HEK293 (cell line): ENCODE measurements around the gene GET3.

Source experiments
- HOXA7 ChIP-seq: sonication (generic); formaldehyde crosslinking; IDR thresholded peaks from 2 replicates; pipeline ENCODE4 v1.8.1; 2022; ENCODE audit warnings: missing genetic modification reagents, borderline replicate concordance
- MEIS1 ChIP-seq: sonication (generic); formaldehyde crosslinking; IDR thresholded peaks from 2 replicates; pipeline ENCODE4 v1.8.1; 2022; ENCODE audit warnings: missing genetic modification reagents, mild to moderate bottlenecking, borderline replicate concordance
- SP2 ChIP-seq: fragments of 450-650 bp; formaldehyde crosslinking; IDR thresholded peaks from 2 replicates; pipeline ENCODE4 v1.5.1; 2016; ENCODE audit warnings: missing biosample characterization, missing genetic modification characterization
- TCF7L2 ChIP-seq: IDR thresholded peaks from 2 replicates; pipeline ENCODE4 v1.6.1; 2011; ENCODE audit warnings: low read depth, mild to moderate bottlenecking, inconsistent platforms, low read length, moderate library complexity, borderline replicate concordance
- TRIM28 ChIP-seq: IDR thresholded peaks from 2 replicates; pipeline ENCODE4 v1.6.1; 2011; ENCODE audit warnings: low read length, control low read depth, borderline replicate concordance
- YY1 ChIP-seq: fragments of 450-650 bp; formaldehyde crosslinking; IDR thresholded peaks from 2 replicates; pipeline ENCODE4 v1.5.1; 2018; ENCODE audit warnings: missing biosample characterization, missing genetic modification characterization
- ZBTB17 ChIP-seq: fragments of 450-650 bp; formaldehyde crosslinking; IDR thresholded peaks from 2 replicates; pipeline ENCODE4 v1.5.1; 2016; ENCODE audit warnings: missing biosample characterization, missing genetic modification characterization
- ZBTB26 ChIP-seq: fragments of 450-650 bp; formaldehyde crosslinking; optimal IDR thresholded peaks from 2 replicates; pipeline ENCODE3; 2016; ENCODE audit warnings: missing biosample characterization, mild to moderate bottlenecking, missing genetic modification characterization
- ZBTB44 ChIP-seq: fragments of 450-650 bp; IDR thresholded peaks from 2 replicates; pipeline ENCODE4 v1.5.1; 2018; ENCODE audit warnings: missing biosample characterization, mild to moderate bottlenecking, missing genetic modification characterization
- ZBTB7A ChIP-seq: fragments of 450-650 bp; formaldehyde crosslinking; IDR thresholded peaks from 2 replicates; pipeline ENCODE4 v1.5.1; 2016; ENCODE audit warnings: low read depth, missing biosample characterization, missing genetic modification characterization
- ZEB2 ChIP-seq: fragments of 450-650 bp; formaldehyde crosslinking; IDR thresholded peaks from 2 replicates; pipeline ENCODE4 v1.5.1; 2016; ENCODE audit warnings: missing biosample characterization, missing genetic modification characterization
- ZFHX2 ChIP-seq: fragments of 450-650 bp; formaldehyde crosslinking; conservative IDR thresholded peaks from 2 replicates; pipeline ENCODE4 v1.5.1; 2016; ENCODE audit warnings: missing biosample characterization, missing genetic modification characterization
- ZNF112 ChIP-seq: fragments of 450-650 bp; formaldehyde crosslinking; IDR thresholded peaks from 2 replicates; pipeline ENCODE4 v1.5.0; 2017; ENCODE audit warnings: missing biosample characterization, missing genetic modification characterization
- ZNF2 ChIP-seq: fragments of 450-650 bp; formaldehyde crosslinking; IDR thresholded peaks from 2 replicates; pipeline ENCODE4 v1.5.1; 2016; ENCODE audit warnings: missing biosample characterization, missing genetic modification characterization
- ZNF214 ChIP-seq: fragments of 450-650 bp; formaldehyde crosslinking; IDR thresholded peaks from 2 replicates; pipeline ENCODE4 v1.5.1; 2017; ENCODE audit warnings: missing biosample characterization, mild to moderate bottlenecking, missing genetic modification characterization, borderline replicate concordance
- ZNF350 ChIP-seq: fragments of 450-650 bp; formaldehyde crosslinking; IDR thresholded peaks from 2 replicates; pipeline ENCODE4 v1.5.0; 2017; ENCODE audit warnings: missing biosample characterization, mild to moderate bottlenecking, missing genetic modification characterization
- ZNF398 ChIP-seq: fragments of 450-650 bp; formaldehyde crosslinking; IDR thresholded peaks from 2 replicates; pipeline ENCODE4 v1.5.1; 2017; ENCODE audit warnings: missing biosample characterization, missing genetic modification characterization
- ZNF48 ChIP-seq: fragments of 450-650 bp; formaldehyde crosslinking; IDR thresholded peaks from 2 replicates; pipeline ENCODE4 v1.5.1; 2016; ENCODE audit warnings: missing biosample characterization, missing genetic modification characterization
- ZNF555 ChIP-seq: fragments of 450-650 bp; formaldehyde crosslinking; conservative IDR thresholded peaks from 2 replicates; pipeline ENCODE4 v1.5.1; 2017; ENCODE audit warnings: missing biosample characterization, mild to moderate bottlenecking, missing genetic modification characterization, inconsistent platforms
- ZNF558 ChIP-seq: fragments of 450-650 bp; formaldehyde crosslinking; IDR thresholded peaks from 2 replicates; pipeline ENCODE4 v1.5.1; 2016; ENCODE audit warnings: missing biosample characterization, missing genetic modification characterization
- ZNF645 ChIP-seq: fragments of 450-650 bp; formaldehyde crosslinking; IDR thresholded peaks from 2 replicates; pipeline ENCODE4; 2016; ENCODE audit warnings: missing biosample characterization, missing genetic modification characterization
- ZSCAN16 ChIP-seq: fragments of 450-650 bp; formaldehyde crosslinking; IDR thresholded peaks from 2 replicates; pipeline ENCODE4 v1.5.1; 2016; ENCODE audit warnings: missing biosample characterization, missing genetic modification characterization
- ZSCAN18 ChIP-seq: fragments of 450-650 bp; formaldehyde crosslinking; IDR thresholded peaks from 2 replicates; pipeline ENCODE4 v1.5.1; 2016; ENCODE audit warnings: missing biosample characterization, missing genetic modification characterization
- TF ChIP-seq, protein P1 (sequence below): fragments of 450-650 bp; formaldehyde crosslinking; IDR thresholded peaks from 2 replicates; pipeline ENCODE4 v1.5.0; 2017; ENCODE audit warnings: missing biosample characterization, missing genetic modification characterization, borderline replicate concordance
- TF ChIP-seq, protein P2 (sequence below): fragments of 450-650 bp; formaldehyde crosslinking; IDR thresholded peaks from 2 replicates; pipeline ENCODE4 v1.5.1; 2016; ENCODE audit warnings: missing biosample characterization, missing genetic modification characterization
- TF ChIP-seq, protein P3 (sequence below): fragments of 450-650 bp; formaldehyde crosslinking; IDR thresholded peaks from 2 replicates; pipeline ENCODE4 v1.5.1; 2016; ENCODE audit warnings: missing biosample characterization, missing genetic modification characterization

The GET3 gene

DNA sequence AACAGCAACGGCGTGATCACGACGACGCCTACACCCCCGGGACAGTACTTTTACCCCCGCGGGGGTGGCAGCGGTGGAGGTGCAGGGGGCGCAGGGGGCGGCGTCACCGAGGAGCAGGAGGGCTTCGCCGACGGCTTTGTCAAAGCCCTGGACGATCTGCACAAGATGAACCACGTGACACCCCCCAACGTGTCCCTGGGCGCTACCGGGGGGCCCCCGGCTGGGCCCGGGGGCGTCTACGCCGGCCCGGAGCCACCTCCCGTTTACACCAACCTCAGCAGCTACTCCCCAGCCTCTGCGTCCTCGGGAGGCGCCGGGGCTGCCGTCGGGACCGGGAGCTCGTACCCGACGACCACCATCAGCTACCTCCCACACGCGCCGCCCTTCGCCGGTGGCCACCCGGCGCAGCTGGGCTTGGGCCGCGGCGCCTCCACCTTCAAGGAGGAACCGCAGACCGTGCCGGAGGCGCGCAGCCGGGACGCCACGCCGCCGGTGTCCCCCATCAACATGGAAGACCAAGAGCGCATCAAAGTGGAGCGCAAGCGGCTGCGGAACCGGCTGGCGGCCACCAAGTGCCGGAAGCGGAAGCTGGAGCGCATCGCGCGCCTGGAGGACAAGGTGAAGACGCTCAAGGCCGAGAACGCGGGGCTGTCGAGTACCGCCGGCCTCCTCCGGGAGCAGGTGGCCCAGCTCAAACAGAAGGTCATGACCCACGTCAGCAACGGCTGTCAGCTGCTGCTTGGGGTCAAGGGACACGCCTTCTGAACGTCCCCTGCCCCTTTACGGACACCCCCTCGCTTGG, 55.0 kb downstream of the GET3 start (continued):
- TF ChIP-seq ZNF350 (tag by site-specific recombination) (no peak), TRIM28 (no peak), ZBTB7A (tag by site-specific recombination) (peak; percentile 68), ZNF214 (tag by site-specific recombination) (no peak), ZNF112 (tag by site-specific recombination) (no peak), HOXA7 (CRISPR knock-in tag) (no peak), YY1 (tag by site-specific recombination) (peak; percentile 56; the same call in 1 of the 2 replicates), TCF7L2 (no peak), ZEB2 (tag by site-specific recombination) (peak; percentile 58; the same call in 1 of the 2 replicates), ZNF2 (tag by site-specific recombination) (peak; percentile 30), MEIS1 (CRISPR knock-in tag) (no peak), SP2 (tag by site-specific recombination) (peak; percentile 76), ZBTB17 (tag by site-specific recombination) (peak; percentile 78), ZNF558 (no peak), ZBTB26 (tag by site-specific recombination) (peak; percentile 95), ZNF645 (tag by site-specific recombination) (peak; percentile 97), ZSCAN16 (tag by site-specific recombination) (no peak), ZFHX2 (peak; percentile 86), ZBTB44 (no peak), ZSCAN18 (no peak), ZNF398 (peak; percentile 33; the same call in 1 of the 2 replicates), ZNF555 (no peak), ZNF48 (tag by site-specific recombination) (no peak)
- TF ChIP-seq, protein P1, sequence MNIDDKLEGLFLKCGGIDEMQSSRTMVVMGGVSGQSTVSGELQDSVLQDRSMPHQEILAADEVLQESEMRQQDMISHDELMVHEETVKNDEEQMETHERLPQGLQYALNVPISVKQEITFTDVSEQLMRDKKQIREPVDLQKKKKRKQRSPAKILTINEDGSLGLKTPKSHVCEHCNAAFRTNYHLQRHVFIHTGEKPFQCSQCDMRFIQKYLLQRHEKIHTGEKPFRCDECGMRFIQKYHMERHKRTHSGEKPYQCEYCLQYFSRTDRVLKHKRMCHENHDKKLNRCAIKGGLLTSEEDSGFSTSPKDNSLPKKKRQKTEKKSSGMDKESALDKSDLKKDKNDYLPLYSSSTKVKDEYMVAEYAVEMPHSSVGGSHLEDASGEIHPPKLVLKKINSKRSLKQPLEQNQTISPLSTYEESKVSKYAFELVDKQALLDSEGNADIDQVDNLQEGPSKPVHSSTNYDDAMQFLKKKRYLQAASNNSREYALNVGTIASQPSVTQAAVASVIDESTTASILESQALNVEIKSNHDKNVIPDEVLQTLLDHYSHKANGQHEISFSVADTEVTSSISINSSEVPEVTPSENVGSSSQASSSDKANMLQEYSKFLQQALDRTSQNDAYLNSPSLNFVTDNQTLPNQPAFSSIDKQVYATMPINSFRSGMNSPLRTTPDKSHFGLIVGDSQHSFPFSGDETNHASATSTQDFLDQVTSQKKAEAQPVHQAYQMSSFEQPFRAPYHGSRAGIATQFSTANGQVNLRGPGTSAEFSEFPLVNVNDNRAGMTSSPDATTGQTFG (tag by site-specific recombination), result no peak
- TF ChIP-seq, protein P2, sequence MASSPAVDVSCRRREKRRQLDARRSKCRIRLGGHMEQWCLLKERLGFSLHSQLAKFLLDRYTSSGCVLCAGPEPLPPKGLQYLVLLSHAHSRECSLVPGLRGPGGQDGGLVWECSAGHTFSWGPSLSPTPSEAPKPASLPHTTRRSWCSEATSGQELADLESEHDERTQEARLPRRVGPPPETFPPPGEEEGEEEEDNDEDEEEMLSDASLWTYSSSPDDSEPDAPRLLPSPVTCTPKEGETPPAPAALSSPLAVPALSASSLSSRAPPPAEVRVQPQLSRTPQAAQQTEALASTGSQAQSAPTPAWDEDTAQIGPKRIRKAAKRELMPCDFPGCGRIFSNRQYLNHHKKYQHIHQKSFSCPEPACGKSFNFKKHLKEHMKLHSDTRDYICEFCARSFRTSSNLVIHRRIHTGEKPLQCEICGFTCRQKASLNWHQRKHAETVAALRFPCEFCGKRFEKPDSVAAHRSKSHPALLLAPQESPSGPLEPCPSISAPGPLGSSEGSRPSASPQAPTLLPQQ (tag by site-specific recombination), result peak; percentile 63
- TF ChIP-seq, protein P3, sequence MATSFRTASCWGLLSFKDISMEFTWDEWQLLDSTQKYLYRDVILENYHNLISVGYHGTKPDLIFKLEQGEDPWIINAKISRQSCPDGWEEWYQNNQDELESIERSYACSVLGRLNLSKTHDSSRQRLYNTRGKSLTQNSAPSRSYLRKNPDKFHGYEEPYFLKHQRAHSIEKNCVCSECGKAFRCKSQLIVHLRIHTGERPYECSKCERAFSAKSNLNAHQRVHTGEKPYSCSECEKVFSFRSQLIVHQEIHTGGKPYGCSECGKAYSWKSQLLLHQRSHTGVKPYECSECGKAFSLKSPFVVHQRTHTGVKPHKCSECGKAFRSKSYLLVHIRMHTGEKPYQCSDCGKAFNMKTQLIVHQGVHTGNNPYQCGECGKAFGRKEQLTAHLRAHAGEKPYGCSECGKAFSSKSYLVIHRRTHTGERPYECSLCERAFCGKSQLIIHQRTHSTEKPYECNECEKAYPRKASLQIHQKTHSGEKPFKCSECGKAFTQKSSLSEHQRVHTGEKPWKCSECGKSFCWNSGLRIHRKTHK, result no peak
